K562 (cell line): ENCODE measurements around the gene CHD6. TPM values are rescaled to one million over a fixed set of nuclear protein-coding genes. Genes with fewer than 3 reads are reported as not detected.

Source experiments
- ATAC-seq: fragments of 200-7000 bp; cut with Tn5 transposase; 3 replicates; pipeline ENCODE4 v1.9.1; 2020; ENCODE audit warnings: moderate library complexity
- BruUV-seq: library from RNA; stranded (reverse); fragments of 400-500 nt; replicated peaks from 2 replicates; lab custom pipeline; 2021; lab: Mats Ljungman, UMichigan
- CTCF ChIA-PET: fragments of 300-600 bp; formaldehyde crosslinking; extraction: SDS; loops from one replicate; lab custom pipeline; 2021; ENCODE audit warnings: low intra/inter-chr PET ratio; lab: Yijun Ruan, JAX
- POLR2A ChIA-PET: fragments of 300-600, 350-650 bp; sonication (Branson Sonifier 250); formaldehyde crosslinking; extraction: SDS; loops from one replicate; lab custom pipeline; 2021; ENCODE audit warnings: antibody characterized with exemption, inconsistent platforms; lab: Yijun Ruan, JAX
- DNase-seq, 4 experiments: peaks; one replicate each; pipeline versions ENCODE4 v3.0.0 to v3.0.0-alpha.2; 2011 to 2018; ENCODE audit warnings: low spot score in 3 of 4, mixed read lengths in 3 of 4; ENCODE audit errors: extremely low read depth in 1 of 4
- FAIRE-seq: peaks from 2 replicates; lab custom pipeline; 2011; peaks lifted over from hg19 to GRCh38; lab: Jason Lieb, UNC
- H2AFZ ChIP-seq: 2 replicates; pipeline ENCODE4 v1.6.0; 2011; ENCODE audit warnings: low read depth, low read length, control low read depth, inconsistent platforms
- H3K27ac ChIP-seq: fragments of 200-600 bp; 3 replicates; pipeline ENCODE4 v1.8.0; 2011; ENCODE audit warnings: low read depth, mild to moderate bottlenecking, control low read depth, inconsistent platforms, low read length, moderate library complexity, mixed read lengths; ENCODE audit errors: extremely low read depth
- H3K27me3 ChIP-seq, 2 experiments: fragments of 300-600 bp in 1 of 2; 2 replicates in 1 of 2; 3 replicates in 1 of 2; pipeline versions ENCODE4 v1.6.0 to v1.8.0; 2011; ENCODE audit warnings: inconsistent platforms in 2 of 2, low read length in 2 of 2, mild to moderate bottlenecking in 1 of 2, mixed read lengths in 1 of 2, moderate library complexity in 1 of 2; ENCODE audit not compliant: control insufficient read depth in 2 of 2, insufficient read depth in 2 of 2
- H3K36me3 ChIP-seq: fragments of 300-600 bp; 3 replicates; pipeline ENCODE4 v1.8.0; 2011; ENCODE audit warnings: mild to moderate bottlenecking, low read length, inconsistent platforms; ENCODE audit not compliant: control insufficient read depth, insufficient read depth
- H3K4me1 ChIP-seq, 2 experiments: fragments of 200-600 bp in 1 of 2; replicated peaks in 1 of 2; 2 replicates in 1 of 2; 3 replicates in 1 of 2; pipeline versions ENCODE4 v1.5.1 to v1.8.0; 2011; ENCODE audit warnings: inconsistent platforms in 2 of 2, low read length in 2 of 2, mild to moderate bottlenecking in 1 of 2, mixed read lengths in 1 of 2, moderate library complexity in 1 of 2; ENCODE audit not compliant: control insufficient read depth in 2 of 2, insufficient read depth in 2 of 2
- H3K4me2 ChIP-seq: 2 replicates; pipeline ENCODE4 v1.6.1; 2011; ENCODE audit warnings: low read length, control low read depth, inconsistent platforms, mixed read lengths; ENCODE audit not compliant: insufficient read depth
- H3K4me3 ChIP-seq: fragments of 200-600 bp; sonication (generic), shearing (Covaris generic); 2 replicates; pipeline ENCODE4 v1.5.1; 2016; ENCODE audit warnings: control low read depth, inconsistent platforms
- H3K79me2 ChIP-seq: fragments of 200-600 bp; 3 replicates; pipeline ENCODE4 v1.8.0; 2011; ENCODE audit warnings: low read length, inconsistent platforms; ENCODE audit not compliant: control insufficient read depth, insufficient read depth
- H3K9ac ChIP-seq, 2 experiments: 2 replicates each; pipeline versions ENCODE4 v1.6.0 to v1.6.1; 2011; ENCODE audit warnings: low read depth in 2 of 2, low read length in 2 of 2, control low read depth in 1 of 2, inconsistent platforms in 1 of 2, mild to moderate bottlenecking in 1 of 2, mixed read lengths in 1 of 2; ENCODE audit not compliant: insufficient read depth in 1 of 2
- H3K9me1 ChIP-seq: one replicate; pipeline ENCODE4 v1.6.0; 2011; ENCODE audit warnings: inconsistent platforms, mild to moderate bottlenecking, low read length, moderate library complexity; ENCODE audit not compliant: control insufficient read depth, insufficient read depth
- H3K9me3 ChIP-seq: replicated peaks from 2 replicates; pipeline ENCODE4 v1.5.1; 2011; ENCODE audit warnings: low read depth, low read length, inconsistent platforms; ENCODE audit not compliant: control insufficient read depth, insufficient read depth
- H4K20me1 ChIP-seq: replicated peaks from 2 replicates; pipeline ENCODE4 v1.6.1; 2011; ENCODE audit warnings: low read length, inconsistent platforms, mixed read lengths; ENCODE audit not compliant: control insufficient read depth, insufficient read depth
- ATF3 ChIP-seq, 2 experiments: fragments of 450-650 bp in 1 of 2; sonication (generic) in 1 of 2; formaldehyde crosslinking in 1 of 2; IDR thresholded peaks in 1 of 2; conservative IDR thresholded peaks in 1 of 2; 2 replicates each; pipeline versions ENCODE4 v1.6.1 to v1.8.1; 2016 to 2023; ENCODE audit warnings: mild to moderate bottlenecking in 2 of 2, moderate library complexity in 2 of 2, inconsistent platforms in 1 of 2, missing genetic modification reagents in 1 of 2
- ID3 ChIP-seq, 2 experiments: fragments of 250-450 bp in 1 of 2; fragments of 450-650 bp in 1 of 2; sonication (Bioruptor Pico) in 1 of 2; IDR thresholded peaks; 2 replicates each; pipeline versions ENCODE4 v1.6.1 to v1.8.0; 2016 to 2021; ENCODE audit warnings: mild to moderate bottlenecking in 2 of 2, moderate library complexity in 2 of 2, missing compliant biosample characterization in 1 of 2, missing genetic modification characterization in 1 of 2
- IRF1 ChIP-seq: sonication (generic); formaldehyde crosslinking; IDR thresholded peaks from 2 replicates; pipeline ENCODE4 v1.8.0; 2022; ENCODE audit warnings: missing genetic modification reagents, mild to moderate bottlenecking, borderline replicate concordance
- JUND ChIP-seq, 2 experiments: IDR thresholded peaks; 2 replicates in 1 of 2; 3 replicates in 1 of 2; pipeline ENCODE4 v1.6.1; 2011; ENCODE audit warnings: borderline replicate concordance in 2 of 2, low read depth in 2 of 2, low read length in 2 of 2, improper control_type of control experiment in 1 of 2, missing biosample characterization in 1 of 2, missing genetic modification characterization in 1 of 2, missing genetic modification reagents in 1 of 2
- NFE2L1 ChIP-seq: fragments of 450-650 bp; IDR thresholded peaks from 2 replicates; pipeline ENCODE4 v1.6.1; 2016; ENCODE audit warnings: missing genetic modification characterization, low read depth, mild to moderate bottlenecking, missing compliant biosample characterization, moderate library complexity, borderline replicate concordance
- SMARCB1 ChIP-seq: IDR thresholded peaks from 2 replicates; pipeline ENCODE4 v1.6.1; 2011; ENCODE audit warnings: improper control_type of control experiment, low read depth; ENCODE audit not compliant: insufficient read length
- TEAD4 ChIP-seq, 2 experiments: sonication (generic) in 1 of 2; formaldehyde crosslinking in 1 of 2; IDR thresholded peaks; 2 replicates each; pipeline versions ENCODE4 v1.6.1 to v1.8.0; 2012 to 2022; ENCODE audit warnings: borderline replicate concordance in 1 of 2, inconsistent platforms in 1 of 2, low read length in 1 of 2, mild to moderate bottlenecking in 1 of 2, missing genetic modification reagents in 1 of 2
- XRCC4 ChIP-seq: IDR thresholded peaks from one replicate; pipeline ENCODE4 v1.6.1; 2011; ENCODE audit not compliant: insufficient read depth, insufficient read length; ENCODE audit errors: extremely low read depth
- ZNF232 ChIP-seq: sonication (generic); formaldehyde crosslinking; IDR thresholded peaks from 2 replicates; pipeline ENCODE4 v1.8.0; 2022; ENCODE audit warnings: mild to moderate bottlenecking, missing genetic modification reagents
- ZNF253 ChIP-seq: fragments of 250-450 bp; sonication (Bioruptor Pico); conservative IDR thresholded peaks from 2 replicates; pipeline ENCODE4 v1.6.1; 2021; ENCODE audit warnings: mild to moderate bottlenecking
- ZNF311 ChIP-seq: fragments of 250-450 bp; sonication (Bioruptor Pico); IDR thresholded peaks from 2 replicates; pipeline ENCODE4 v1.4.0; 2020; ENCODE audit warnings: mild to moderate bottlenecking, moderate library complexity
- ZNF398 ChIP-seq: fragments of 250-450 bp; sonication (Bioruptor Pico); IDR thresholded peaks from 2 replicates; pipeline ENCODE4 v1.8.0; 2021; ENCODE audit warnings: moderate library complexity, mild to moderate bottlenecking, inconsistent platforms
- ZNF696 ChIP-seq: fragments of 250-450 bp; sonication (Bioruptor Pico); conservative IDR thresholded peaks from 2 replicates; pipeline ENCODE4 v1.4.0; 2020; ENCODE audit warnings: mild to moderate bottlenecking, moderate library complexity
- WGBS: fragments of 100-300 bp; shearing (Covaris generic); methylation state at CpG from one replicate; pipeline ENCODE4 v1.1.6; 2016; ENCODE audit warnings: low coverage, mixed read lengths; ENCODE audit not compliant: insufficient coverage; ENCODE audit errors: missing lambda C conversion rate; 5-methylcytosine and 5-hydroxymethylcytosine counted together
- in situ Hi-C: fragments of 300-500 bp; cut with MboI; formaldehyde crosslinking; loops from 4 replicates; pipeline ENCODE4 v1.15.0; 2018; ENCODE audit warnings: inconsistent platforms, mixed read lengths
- intact Hi-C: fragments of 100-400 bp; cut with micrococcal nuclease; formaldehyde crosslinking; loops from 2 replicates; pipeline ENCODE4 v1.14.2; 2022
- polyA plus RNA-seq, 8 experiments: library from polyadenylated mRNA; depleted of rRNA in 4 of 8; stranded (reverse) in 5 of 8; unstranded in 3 of 8; fragments of >200 nt; fragmentation: Nextera tagmentation in 2 of 8; fragmentation: Illumina TruSeq in 1 of 8; extraction: Ambion mirVana in 2 of 8; extraction: Trizol in 1 of 8; gene quantifications; 2 replicates each; pipeline versions ENCODE4 v1.2.1 to v1.2.3, GENCODE V29; 2011 to 2014; ENCODE audit warnings: inconsistent platforms in 1 of 8, missing spikeins in 1 of 8
- total RNA-seq, 7 experiments: library from RNA; depleted of rRNA in 6 of 7; stranded (reverse); fragments of >200 nt in 6 of 7; fragmentation: Illumina TruSeq in 2 of 7; extraction: Trizol in 2 of 7; gene quantifications; 2 replicates each; pipeline versions ENCODE4 v1.2.1 to v1.2.3, GENCODE V29; 2011 to 2021; ENCODE audit warnings: low replicate concordance in 1 of 7
- TF ChIP-seq, protein P1 (sequence below): sonication (generic); formaldehyde crosslinking; IDR thresholded peaks from 2 replicates; pipeline ENCODE4 v1.8.0; 2022; ENCODE audit warnings: mild to moderate bottlenecking, low read depth, missing genetic modification reagents

The CHD6 gene
- total and polyA plus RNA-seq, 9 of the 15 experiments (the other 6 are each of a cell fraction or from before 2014, with no cell fraction given), result 3.9 to 24.2 (median 12.8) TPM

DNA sequence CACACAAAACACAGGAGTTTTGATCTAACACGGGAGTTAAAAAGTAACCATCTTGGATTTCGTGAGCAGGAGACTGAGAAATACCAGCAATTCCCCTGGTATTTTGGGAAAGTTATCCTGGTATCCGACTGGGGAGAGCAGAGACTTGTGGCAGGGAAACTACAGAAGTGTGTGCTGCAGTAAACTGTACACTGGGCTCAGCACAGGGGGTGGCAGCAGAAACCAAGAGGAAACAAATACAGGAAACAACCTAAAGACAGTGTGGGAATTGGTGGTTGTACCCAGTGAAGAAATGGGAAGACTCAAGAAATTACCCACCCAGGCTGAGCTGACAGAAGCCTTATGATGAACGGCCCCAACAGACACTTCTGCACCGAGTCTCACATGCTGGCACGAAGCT, 109.8 kb downstream of the CHD6 start:
- POLR2A ChIA-PET, result interaction anchor here (0.6 kb wide), 1 partner anchor 382 kb away, joined by 4 read pairs; no protein-coding TSS in a partner anchor
- intact Hi-C loops (no loop called here), in situ Hi-C loops (no loop called here)
- H3K4me1 ChIP-seq, result peaks cover 0 to 7% of the 10 kb centered on the region in 2 experiments; a peak in 2 of 5 replicates
- DNase-seq (no peak), ATAC-seq (no peak)
- 73% methylated on average over 6 of the region's 6 CpGs for WGBS
- TF ChIP-seq ZNF398, result no peak
- TF ChIP-seq TEAD4 (IDR thresholded peaks at IDR 0.05; ENCODE audit: low read length), result no peak
- no peak for TF ChIP-seq TEAD4 (CRISPR knock-in tag; IDR thresholded peaks at IDR 0.05; ENCODE audit: borderline replicate concordance)
- no peak for TF ChIP-seq ZNF696
- no peak for TF ChIP-seq NFE2L1 (tag)
- no peak for TF ChIP-seq XRCC4
- no peak for TF ChIP-seq ZNF311 (CRISPR knock-in tag)
- TF ChIP-seq IRF1, result no peak
- no peak for TF ChIP-seq ZNF232 (CRISPR knock-in tag)
- TF ChIP-seq, protein P1, sequence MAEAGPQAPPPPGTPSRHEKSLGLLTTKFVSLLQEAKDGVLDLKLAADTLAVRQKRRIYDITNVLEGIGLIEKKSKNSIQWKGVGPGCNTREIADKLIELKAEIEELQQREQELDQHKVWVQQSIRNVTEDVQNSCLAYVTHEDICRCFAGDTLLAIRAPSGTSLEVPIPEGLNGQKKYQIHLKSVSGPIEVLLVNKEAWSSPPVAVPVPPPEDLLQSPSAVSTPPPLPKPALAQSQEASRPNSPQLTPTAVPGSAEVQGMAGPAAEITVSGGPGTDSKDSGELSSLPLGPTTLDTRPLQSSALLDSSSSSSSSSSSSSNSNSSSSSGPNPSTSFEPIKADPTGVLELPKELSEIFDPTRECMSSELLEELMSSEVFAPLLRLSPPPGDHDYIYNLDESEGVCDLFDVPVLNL, result no peak
- TF ChIP-seq ZNF253 (CRISPR knock-in tag), result no peak
- TF ChIP-seq ID3 (CRISPR knock-in tag; IDR thresholded peaks at IDR 0.05), result no peak
- no peak for TF ChIP-seq ID3 (tag; IDR thresholded peaks at IDR 0.05)
- no peak for TF ChIP-seq SMARCB1
- no peak for TF ChIP-seq ATF3 (IDR thresholded peaks at IDR 0.05)
- no peak for TF ChIP-seq ATF3 (CRISPR knock-in tag; conservative IDR thresholded peaks at IDR 0.05)
- no peak for TF ChIP-seq JUND (IDR thresholded peaks at IDR 0.05; ENCODE audit: borderline replicate concordance, low read depth, low read length)
- no peak for TF ChIP-seq JUND (tag; IDR thresholded peaks at IDR 0.05; ENCODE audit: borderline replicate concordance, low read depth, low read length)
- TF ChIP-seq, all 486 proteins: peak for 0
- no peaks in the 10 kb centered on the region for H3K9me3 ChIP-seq
- H3K27me3 ChIP-seq, result no peaks in the 10 kb centered on the region
- peak; percentile 48 for FAIRE-seq
- no peak overlapping the region for H3K27ac ChIP-seq
- H3K79me2 ChIP-seq, result no peaks in the 10 kb centered on the region
- H2AFZ ChIP-seq, result no peak overlapping the region
- no peaks in the 10 kb centered on the region for H4K20me1 ChIP-seq
- H3K4me2 ChIP-seq, result no peak overlapping the region
- no TSS peak for BruUV-seq
- peaks cover 15% of the 10 kb centered on the region for H3K36me3 ChIP-seq
- CTCF ChIA-PET, result no interaction called here
- no peak overlapping the region for H3K4me3 ChIP-seq
- no peaks in the 10 kb centered on the region for H3K9me1 ChIP-seq
- no peak overlapping the region for H3K9ac ChIP-seq
